Measurements from ENCODE around the gene MMP12. TPM values are rescaled to one million over a fixed set of nuclear protein-coding genes. Genes with fewer than 3 reads are reported as not detected.

MMP12 gene
- polyA plus RNA-seq, 1 experiment = 0.12 TPM

DNA sequence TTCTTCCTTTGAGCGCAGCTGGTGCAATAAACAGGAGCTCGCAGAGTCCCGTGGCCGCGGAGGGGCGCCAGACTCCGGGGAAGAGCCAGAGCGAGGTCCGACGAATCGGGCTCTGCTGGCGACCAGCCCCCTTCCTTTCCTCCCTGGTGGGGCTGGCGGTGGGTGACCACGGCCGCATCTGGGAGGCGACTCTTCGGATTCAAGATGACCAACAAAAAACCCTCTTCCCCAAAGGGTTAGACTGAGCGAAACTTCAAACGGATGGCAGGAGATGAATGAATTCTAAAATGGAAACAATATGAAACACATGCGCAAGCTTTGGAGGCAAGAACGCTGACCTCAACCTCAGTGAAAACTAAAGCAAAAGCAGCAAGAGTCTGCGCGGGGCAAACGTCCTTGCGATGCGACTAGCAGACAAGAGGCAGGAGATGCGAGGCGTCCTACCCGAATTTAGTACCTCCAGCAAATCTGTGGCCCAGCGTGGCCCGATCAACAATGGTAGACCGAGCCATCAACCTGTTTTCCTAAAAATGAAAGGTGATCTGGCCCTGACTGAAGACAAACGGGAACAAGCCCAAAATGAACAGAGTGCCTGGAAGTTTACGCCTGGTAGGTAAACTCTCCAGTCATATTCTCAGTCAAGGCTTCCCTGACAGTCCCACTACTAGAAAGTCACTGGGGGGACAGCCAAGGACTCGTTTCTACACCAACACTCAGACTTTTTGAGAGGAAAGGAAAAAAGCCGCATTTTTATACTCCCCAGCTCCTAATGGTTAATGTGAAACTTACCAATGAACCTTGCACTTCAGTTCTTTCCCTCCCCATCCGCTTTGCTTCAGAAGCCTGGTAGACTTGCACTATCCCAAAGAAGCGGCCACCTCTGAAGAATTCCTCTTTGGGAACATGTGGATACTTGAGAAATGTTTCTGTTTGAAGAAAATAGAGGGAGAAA lies 43.0 kb downstream of the MMP12 start:
- Histone ChIP-seq H3K4me3 (ENCODE audit: low read depth, low read length) (peak overlapping the region; percentile 43), H3K27me3 (ENCODE audit: control insufficient read depth, insufficient read depth, low read length) (no peaks in the 10 kb centered on the region), H3K36me3 (ENCODE audit: control insufficient read depth, insufficient read depth, low read length) (no peaks in the 10 kb centered on the region)
- CTCF ChIA-PET = interaction anchor here (0.6 to 4.6 kb wide), 42 partner anchors 8 to 495 kb away, joined by 3 to 65 read pairs (median 5); partner anchors contain the start of gene MMP3
- POLR2A ChIA-PET = no interaction called here
- DNase-seq (ENCODE audit: low read depth) = no peak
- TF ChIP-seq, protein P1, sequence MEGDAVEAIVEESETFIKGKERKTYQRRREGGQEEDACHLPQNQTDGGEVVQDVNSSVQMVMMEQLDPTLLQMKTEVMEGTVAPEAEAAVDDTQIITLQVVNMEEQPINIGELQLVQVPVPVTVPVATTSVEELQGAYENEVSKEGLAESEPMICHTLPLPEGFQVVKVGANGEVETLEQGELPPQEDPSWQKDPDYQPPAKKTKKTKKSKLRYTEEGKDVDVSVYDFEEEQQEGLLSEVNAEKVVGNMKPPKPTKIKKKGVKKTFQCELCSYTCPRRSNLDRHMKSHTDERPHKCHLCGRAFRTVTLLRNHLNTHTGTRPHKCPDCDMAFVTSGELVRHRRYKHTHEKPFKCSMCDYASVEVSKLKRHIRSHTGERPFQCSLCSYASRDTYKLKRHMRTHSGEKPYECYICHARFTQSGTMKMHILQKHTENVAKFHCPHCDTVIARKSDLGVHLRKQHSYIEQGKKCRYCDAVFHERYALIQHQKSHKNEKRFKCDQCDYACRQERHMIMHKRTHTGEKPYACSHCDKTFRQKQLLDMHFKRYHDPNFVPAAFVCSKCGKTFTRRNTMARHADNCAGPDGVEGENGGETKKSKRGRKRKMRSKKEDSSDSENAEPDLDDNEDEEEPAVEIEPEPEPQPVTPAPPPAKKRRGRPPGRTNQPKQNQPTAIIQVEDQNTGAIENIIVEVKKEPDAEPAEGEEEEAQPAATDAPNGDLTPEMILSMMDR (IDR thresholded peaks at IDR 0.05; ENCODE audit: insufficient read depth, low read depth, low read length) = peak; percentile 83

DNA sequence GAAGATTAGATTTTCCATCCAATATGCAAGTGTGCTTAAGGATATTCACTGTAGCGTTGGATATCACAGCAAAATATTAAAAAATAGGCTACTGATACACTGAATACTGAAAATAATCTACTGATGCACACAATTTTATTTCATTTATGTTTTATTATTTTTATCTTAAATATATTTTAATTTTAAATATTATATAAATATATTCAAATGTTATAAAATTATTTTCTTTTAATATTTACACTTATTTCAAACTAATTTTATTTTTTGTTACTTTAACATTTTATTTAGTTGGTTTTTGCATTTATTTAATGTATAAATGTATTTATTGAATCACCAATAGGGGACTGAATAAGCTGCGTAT lies 43.7 kb downstream of the MMP12 start:
- CTCF ChIA-PET = interaction anchor here (0.6 to 4.6 kb wide), 38 partner anchors 9 to 496 kb away, joined by 3 to 65 read pairs (median 5); partner anchors contain the start of gene MMP3
- POLR2A ChIA-PET = no interaction called here
- DNase-seq (ENCODE audit: low read depth) = no peak
- H3K4me3 ChIP-seq (ENCODE audit: low read depth, low read length) = no peak overlapping the region
- H3K36me3 ChIP-seq (ENCODE audit: control insufficient read depth, insufficient read depth, low read length) = no peaks in the 10 kb centered on the region
- TF ChIP-seq, protein P1 (IDR thresholded peaks at IDR 0.05; ENCODE audit: insufficient read depth, low read depth, low read length) = no peak
- no peaks in the 10 kb centered on the region for H3K27me3 ChIP-seq (ENCODE audit: control insufficient read depth, insufficient read depth, low read length)

DNA sequence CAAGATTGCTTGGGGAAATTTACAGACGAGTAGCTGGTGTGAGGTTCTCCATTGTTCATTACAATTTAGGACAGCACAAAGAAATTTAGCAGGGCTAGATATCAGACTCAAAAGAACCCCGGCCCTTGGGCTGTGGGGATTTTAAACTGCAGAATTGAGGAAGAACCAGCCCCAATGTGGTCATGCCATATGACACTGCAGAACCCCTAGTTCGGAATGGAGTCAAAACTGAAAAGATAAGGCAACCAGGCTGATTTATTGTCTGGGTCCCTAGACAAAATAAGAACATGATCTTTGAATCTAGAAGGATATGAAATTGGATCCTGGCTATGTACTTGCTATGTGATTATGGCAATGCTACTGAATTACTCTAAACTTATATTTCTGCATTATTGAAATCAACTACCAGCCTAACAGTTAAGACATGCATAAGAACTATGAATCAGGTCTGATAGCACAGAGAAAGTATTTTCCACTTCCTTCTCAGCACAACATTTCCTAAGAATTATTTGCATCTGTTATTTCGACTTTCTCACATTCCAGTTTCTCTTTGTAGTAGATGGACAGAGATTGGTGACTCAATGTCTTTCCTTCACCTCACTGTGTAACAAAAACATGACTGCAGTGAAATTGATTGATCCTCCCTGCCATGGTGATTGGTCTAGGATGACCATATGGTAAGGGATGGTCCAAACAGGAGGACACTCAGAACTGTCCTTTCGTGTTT lies 44.6 kb downstream of the MMP12 start:
- Histone ChIP-seq H3K36me3 (ENCODE audit: control insufficient read depth, insufficient read depth, low read length) (no peaks in the 10 kb centered on the region), H3K4me3 (ENCODE audit: low read depth, low read length) (no peak overlapping the region), H3K27me3 (ENCODE audit: control insufficient read depth, insufficient read depth, low read length) (no peaks in the 10 kb centered on the region)
- ChIA-PET CTCF (interaction anchor here (1.2 to 4.6 kb wide), 16 partner anchors 13 to 232 kb away, joined by 3 to 65 read pairs (median 6); partner anchors contain the start of gene MMP3), POLR2A (no interaction called here)
- no peak for DNase-seq (ENCODE audit: low read depth)
- TF ChIP-seq, protein P1 (IDR thresholded peaks at IDR 0.05; ENCODE audit: insufficient read depth, low read depth, low read length) = no peak

DNA sequence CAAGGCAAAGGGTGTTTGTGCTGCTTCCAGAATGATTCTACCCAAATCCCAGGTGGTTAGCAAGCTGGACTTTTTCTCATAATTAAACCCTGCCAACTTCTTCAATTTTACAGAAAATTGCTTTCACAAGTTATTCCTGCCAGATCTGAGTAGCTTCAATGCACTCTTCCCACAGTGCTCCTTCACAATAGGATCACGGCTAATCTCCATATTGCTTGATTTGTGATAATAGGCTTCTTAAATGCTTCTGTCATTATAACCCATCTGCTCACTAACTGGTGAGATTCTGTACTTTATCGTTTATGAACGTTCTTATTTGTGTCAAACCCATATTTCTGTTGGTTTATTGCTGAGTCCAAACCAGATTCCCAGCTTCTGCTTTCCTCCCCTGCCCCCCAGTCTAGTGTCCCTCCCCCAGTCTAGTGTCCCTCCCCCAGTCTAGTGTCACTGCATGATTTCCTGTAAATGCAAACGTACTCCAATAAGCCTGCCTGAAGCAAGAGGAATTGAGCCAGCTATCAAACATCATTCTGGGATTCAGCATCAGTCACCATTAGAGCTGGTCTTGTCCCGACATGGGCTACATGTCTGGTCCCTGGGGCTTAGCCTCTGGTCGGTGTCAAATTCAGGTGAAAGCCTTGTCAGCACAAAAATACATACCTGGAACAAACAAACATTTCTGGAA lies 45.3 kb downstream of the MMP12 start:
- POLR2A ChIA-PET = no interaction called here
- Histone ChIP-seq H3K4me3 (ENCODE audit: low read depth, low read length) (no peak overlapping the region), H3K27me3 (ENCODE audit: control insufficient read depth, insufficient read depth, low read length) (no peaks in the 10 kb centered on the region), H3K36me3 (ENCODE audit: control insufficient read depth, insufficient read depth, low read length) (no peaks in the 10 kb centered on the region)
- no peak for DNase-seq (ENCODE audit: low read depth)
- TF ChIP-seq, protein P1 (IDR thresholded peaks at IDR 0.05; ENCODE audit: insufficient read depth, low read depth, low read length) = no peak
- CTCF ChIA-PET = interaction anchor here (0.9 to 4.6 kb wide), 8 partner anchors 14 to 233 kb away, joined by 4 to 65 read pairs (median 6); no protein-coding TSS in a partner anchor
